Pancreas (tissue), 10 donors: ENCODE results near the gene PRSS36. TPM values are rescaled to one million over a fixed set of nuclear protein-coding genes. Genes with fewer than 3 reads are reported as not detected.
"Not testable (repeated sequence)": the region's sequence is repeated elsewhere in the genome, so short reads cannot be mapped to it uniquely, and the experiment has no call there.

Experiments
- ATAC-seq, 4 donors: fragments of 200-7000 bp; cut with Tn5 transposase; one replicate each; pipeline versions ENCODE4 v1.8.0 to v1.9.1; 2020; ENCODE audit warnings: mild to moderate bottlenecking in 4 of 4, moderate library complexity in 4 of 4
- DNase-seq, 6 donors: peaks; one replicate each; pipeline ENCODE4 v3.0.0-alpha.2; 2020
- FAIRE-seq: peaks from 2 replicates; lab custom pipeline; 2012; peaks lifted over from hg19 to GRCh38; lab: Jason Lieb, UNC
- H3K27ac ChIP-seq, 4 donors: fragments of 200-600 bp; sonication (generic); 1 replicate in 3 of 4; 2 replicates in 1 of 4; pipeline versions ENCODE4 v1.5.0 to v1.8.0; 2020
- H3K27me3 ChIP-seq, 4 donors: fragments of 200-600 bp; one replicate each; pipeline ENCODE4 v1.8.0; 2021
- H3K36me3 ChIP-seq, 3 donors: fragments of 200-600 bp; sonication (generic) in 1 of 3; one replicate each; pipeline versions ENCODE4 v1.5.0 to v1.8.0; 2020 to 2021
- H3K4me1 ChIP-seq, 3 donors: fragments of 200-600 bp; one replicate each; pipeline ENCODE4 v1.8.0; 2021
- H3K4me3 ChIP-seq, 4 donors: fragments of 200-600 bp; sonication (generic) in 2 of 4; one replicate each; pipeline versions ENCODE4 v1.5.0 to v1.8.0; 2020 to 2021
- H3K9me3 ChIP-seq, 4 donors: fragments of 200-600 bp; one replicate each; pipeline ENCODE4 v1.8.0; 2021
- WGBS, 2 donors: extraction: QIAGEN DNeasy Blood & Tissue Kit; methylation state at CpG; one replicate each; pipeline ENCODE4 v1.1.7; 2013; 5-methylcytosine and 5-hydroxymethylcytosine counted together
- intact Hi-C, 3 donors: fragments of 100-400 bp; cut with DNase I; formaldehyde crosslinking; loops; one replicate each; pipeline versions ENCODE4 v1.11.1 to v1.14.2; 2022
- polyA plus RNA-seq, 2 donors: library from polyadenylated mRNA; stranded (reverse); fragments of 200-250 nt; gene quantifications; one replicate each; pipeline ENCODE4 v1.2.3, GENCODE V29; 2013
- total RNA-seq, 6 donors: library from RNA; stranded (reverse); fragmentation: NEBNext Ultra II Directional in 4 of 6; extraction: Animal tissue kit (Norgen Biotek cat#: 25700) in 4 of 6; gene quantifications; one replicate each; pipeline versions ENCODE4 v1.2.1 to v1.2.4, GENCODE V29; 2021 to 2023
- TF ChIP-seq, protein P1 (sequence below), 4 donors: fragments of 200-600 bp; sonication (generic) in 3 of 4; IDR thresholded peaks; one replicate each; pipeline versions ENCODE4 v1.5.0 to v1.8.0; 2021; ENCODE audit warnings: antibody characterized with exemption in 4 of 4
- donor health status: healthy with polysubstance abuse.
- donor health status: DM: no; HTN: no; CAD: no; lungs with moderate emphysema.
- donor health status: DM: no; HTN: no; CAD: no.
- donor health status: control.
- donor health status: control.
- donor health status: Bipolar disorder and iron deficiency.
- donor health status: DM: yes; HTN: yes; CAD: no.
- donor health status: DM: no; HTN: no; CAD: no.
- donor health status: DM: no; HTN: no; CAD: no.
- donor health status: DM: yes; HTN: yes; CAD: no.

PRSS36 gene
- total and polyA plus RNA-seq, 8 donors = 0.14 to 3.1 (median 1.1) TPM

DNA sequence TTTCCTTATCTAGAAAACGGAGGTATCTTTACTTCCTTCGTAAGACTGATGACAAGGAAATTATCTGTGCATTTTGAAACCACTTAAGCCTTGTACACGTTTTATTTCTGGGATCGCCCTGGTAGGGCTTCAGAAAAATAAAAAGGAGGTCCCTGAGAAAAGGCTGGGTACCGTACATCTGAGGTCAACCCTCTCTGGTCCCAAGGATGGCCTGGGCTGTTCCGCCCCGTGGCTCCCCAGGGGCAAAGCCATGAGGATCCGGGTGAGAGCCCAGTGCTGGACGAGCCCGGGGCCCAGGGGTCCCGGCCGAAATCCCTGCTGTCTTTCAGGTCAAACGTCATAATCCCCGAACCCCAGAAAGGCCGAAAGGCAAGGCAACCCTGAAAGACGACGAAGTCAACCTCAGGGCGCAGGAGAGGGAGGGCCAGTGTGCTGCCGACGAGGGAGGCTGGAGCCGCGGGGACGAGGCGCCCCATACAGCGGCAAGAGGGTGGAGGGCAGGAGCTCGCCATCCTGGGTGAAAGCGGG is 29.4 kb upstream of the PRSS36 start:
- Histone ChIP-seq H3K27me3 (no peaks in the 10 kb centered on the region), H3K27ac (peak overlapping the region; percentile 89 to 98 (median 92)), H3K4me1 (peaks cover 13 to 16% (median 14%) of the 10 kb centered on the region in 3 donors), H3K36me3 (peaks cover 0 to 19% (median 0%) of the 10 kb centered on the region in 3 donors), H3K4me3 (peak overlapping the region; percentile 57 to 92 (median 72)), H3K9me3 (no peaks in the 10 kb centered on the region)
- ATAC-seq = peak in 3 of 4 donors; percentile 0 to 1 (median 1)
- no peak for FAIRE-seq
- 2% methylated on average over 27 of the region's 27 CpGs for WGBS, 2 donors
- TF ChIP-seq, protein P1, sequence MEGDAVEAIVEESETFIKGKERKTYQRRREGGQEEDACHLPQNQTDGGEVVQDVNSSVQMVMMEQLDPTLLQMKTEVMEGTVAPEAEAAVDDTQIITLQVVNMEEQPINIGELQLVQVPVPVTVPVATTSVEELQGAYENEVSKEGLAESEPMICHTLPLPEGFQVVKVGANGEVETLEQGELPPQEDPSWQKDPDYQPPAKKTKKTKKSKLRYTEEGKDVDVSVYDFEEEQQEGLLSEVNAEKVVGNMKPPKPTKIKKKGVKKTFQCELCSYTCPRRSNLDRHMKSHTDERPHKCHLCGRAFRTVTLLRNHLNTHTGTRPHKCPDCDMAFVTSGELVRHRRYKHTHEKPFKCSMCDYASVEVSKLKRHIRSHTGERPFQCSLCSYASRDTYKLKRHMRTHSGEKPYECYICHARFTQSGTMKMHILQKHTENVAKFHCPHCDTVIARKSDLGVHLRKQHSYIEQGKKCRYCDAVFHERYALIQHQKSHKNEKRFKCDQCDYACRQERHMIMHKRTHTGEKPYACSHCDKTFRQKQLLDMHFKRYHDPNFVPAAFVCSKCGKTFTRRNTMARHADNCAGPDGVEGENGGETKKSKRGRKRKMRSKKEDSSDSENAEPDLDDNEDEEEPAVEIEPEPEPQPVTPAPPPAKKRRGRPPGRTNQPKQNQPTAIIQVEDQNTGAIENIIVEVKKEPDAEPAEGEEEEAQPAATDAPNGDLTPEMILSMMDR (IDR thresholded peaks at IDR 0.05) = no peak
- intact Hi-C loops = no loop called here
- no peak for DNase-seq

DNA sequence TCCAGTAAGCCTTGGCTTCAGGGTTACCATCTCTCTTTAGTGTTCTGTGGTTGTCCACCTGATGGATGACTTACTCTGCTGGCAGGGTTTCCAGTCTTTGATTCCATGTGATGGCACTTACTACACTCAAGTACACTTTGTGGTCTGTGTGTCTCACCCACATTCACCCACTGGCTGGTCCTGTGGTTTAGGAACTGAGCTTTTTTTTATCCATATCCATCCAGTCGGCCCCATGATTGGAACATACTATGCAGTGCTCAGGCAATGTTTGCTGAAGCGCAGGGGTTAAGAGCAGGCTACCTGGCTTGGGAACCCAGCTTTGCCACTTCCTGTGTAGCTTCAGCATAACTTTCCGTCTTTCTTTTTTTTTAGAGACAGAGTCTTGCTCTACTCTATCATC is 27.3 kb upstream of the PRSS36 start:
- H3K4me3 ChIP-seq = no peak overlapping the region
- WGBS, 2 donors = 59 to 74% methylated on average over 3 of the region's 3 CpGs

DNA sequence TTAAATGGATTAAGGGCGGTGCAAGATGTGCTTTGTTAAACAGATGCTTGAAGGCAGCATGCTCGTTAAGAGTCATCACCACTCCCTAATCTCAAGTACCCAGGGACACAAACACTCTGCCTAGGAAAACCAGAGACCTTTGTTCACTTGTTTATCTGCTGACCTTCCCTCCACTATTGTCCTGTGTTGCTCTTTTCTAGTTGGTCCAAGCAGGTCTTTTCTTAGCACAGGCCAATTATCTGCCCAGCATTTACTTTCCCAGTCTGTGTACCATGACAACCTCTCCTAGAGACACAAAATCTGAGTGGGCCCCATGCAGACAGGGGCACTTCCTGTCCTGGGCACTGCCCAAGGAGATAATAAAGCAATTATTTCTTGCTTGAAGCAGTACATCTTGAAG is 20.2 kb upstream of the PRSS36 start:
- WGBS, 2 donors = no CpG with 5 or more reads among the region's 2 CpGs
- H3K36me3 ChIP-seq, H3K9me3 ChIP-seq, FAIRE-seq, intact Hi-C loops, ATAC-seq, H3K4me1 ChIP-seq, H3K27me3 ChIP-seq, DNase-seq, H3K4me3 ChIP-seq, H3K27ac ChIP-seq: not testable (repeated sequence)

More for the DNA sequence above, 27.3 kb upstream of the PRSS36 start:
- Histone ChIP-seq H3K27me3 (no peaks in the 10 kb centered on the region), H3K36me3 (no peaks in the 10 kb centered on the region), H3K9me3 (no peaks in the 10 kb centered on the region), H3K4me1 (peaks cover 4 to 10% (median 8%) of the 10 kb centered on the region in 3 donors), H3K27ac (no peak overlapping the region)
- no peak for DNase-seq
- no peak for FAIRE-seq
- TF ChIP-seq, protein P1 (IDR thresholded peaks at IDR 0.05) = no peak
- intact Hi-C loops = no loop called here
- no peak for ATAC-seq

DNA sequence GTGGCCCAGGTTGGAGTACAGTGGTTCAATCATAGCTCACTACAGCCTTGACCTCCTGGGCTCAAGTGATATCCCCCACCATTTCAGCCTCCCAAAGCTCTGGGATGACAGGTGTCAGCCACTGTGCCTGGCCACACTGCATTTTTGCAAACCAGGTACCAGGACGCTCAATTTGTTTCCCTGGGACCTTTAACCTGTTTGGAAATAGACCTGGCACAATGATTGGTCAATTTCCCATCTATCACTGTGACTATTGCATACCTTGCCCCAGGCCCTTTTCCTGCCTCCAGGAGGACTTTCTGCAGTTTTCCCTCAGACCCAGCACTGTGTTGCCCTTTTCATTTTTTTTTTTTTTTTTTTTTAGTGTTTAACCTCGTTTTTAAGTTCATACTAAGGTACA is 19.0 kb upstream of the PRSS36 start:
- FAIRE-seq (no peak), ATAC-seq (no peak), DNase-seq (no peak)
- Histone ChIP-seq H3K9me3 (no peaks in the 10 kb centered on the region), H3K27ac (no peak overlapping the region), H3K36me3 (no peaks in the 10 kb centered on the region), H3K27me3 (no peaks in the 10 kb centered on the region), H3K4me1 (no peaks in the 10 kb centered on the region), H3K4me3 (no peak overlapping the region)
- 43 to 47% methylated on average over 2 of the region's 2 CpGs for WGBS, 2 donors
- intact Hi-C loops = no loop called here
- TF ChIP-seq, protein P1 (IDR thresholded peaks at IDR 0.05) = no peak

DNA sequence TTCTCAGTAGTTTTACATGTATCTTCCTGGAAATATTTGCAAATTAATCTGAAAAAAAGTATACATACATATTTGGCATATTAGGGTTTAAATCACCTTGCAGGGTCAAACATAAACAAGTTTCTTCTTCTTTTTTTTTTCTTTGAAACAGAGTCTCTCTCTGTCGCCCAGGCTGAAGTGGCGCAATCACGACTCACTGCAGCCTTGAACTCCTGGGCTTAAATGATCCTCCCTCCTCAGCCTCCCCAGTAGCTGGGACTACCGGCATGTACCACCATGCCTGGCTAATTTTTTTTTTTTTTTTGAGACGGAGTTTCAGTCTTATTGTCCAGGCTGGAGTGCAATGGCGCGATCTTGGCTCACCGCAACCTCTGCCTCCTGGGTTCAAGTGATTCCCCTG is 17.4 kb upstream of the PRSS36 start:
- FAIRE-seq (no peak), DNase-seq (no peak), ATAC-seq (no peak)
- no peaks in the 10 kb centered on the region for H3K4me1 ChIP-seq
- WGBS, 2 donors = 86 to 92% methylated on average over 8 of the region's 8 CpGs
- intact Hi-C loops = no loop called here
- TF ChIP-seq, protein P1 (IDR thresholded peaks at IDR 0.05) = no peak
- no peaks in the 10 kb centered on the region for H3K27me3 ChIP-seq
- H3K27ac ChIP-seq = no peak overlapping the region
- no peaks in the 10 kb centered on the region for H3K9me3 ChIP-seq
- no peak overlapping the region for H3K4me3 ChIP-seq
- H3K36me3 ChIP-seq = no peaks in the 10 kb centered on the region
